ENCODE measurements around the gene C2CD2.
"Not testable (repeated sequence)": the region's sequence is repeated elsewhere in the genome, so short reads cannot be mapped to it uniquely, and the experiment has no call there.

The C2CD2 gene

GRCh38 chr21:41956926-41957729, 3.3 kb upstream of the C2CD2 start:
- no peak for DNase-seq

DNA sequence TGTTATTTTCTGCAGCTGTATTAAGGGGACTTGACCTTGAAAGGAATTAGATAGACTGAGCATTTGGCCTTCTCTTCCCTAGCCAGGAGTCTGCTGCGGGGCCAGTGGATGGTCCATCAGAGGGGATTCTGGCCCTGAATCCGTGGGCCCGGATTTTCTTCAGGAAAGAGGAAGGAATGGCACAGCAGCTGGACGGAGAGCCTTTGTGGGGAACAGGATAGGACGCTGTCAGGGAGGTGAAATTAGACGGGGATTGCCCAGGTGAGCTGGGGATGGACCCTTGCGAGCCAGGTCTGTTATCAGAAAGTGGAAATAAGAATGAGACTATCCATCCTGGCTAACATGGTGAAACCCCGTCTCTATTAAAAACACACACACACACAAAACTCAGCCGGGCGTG, 1.7 kb upstream of the C2CD2 start:
- DNase-seq: no peak

DNA sequence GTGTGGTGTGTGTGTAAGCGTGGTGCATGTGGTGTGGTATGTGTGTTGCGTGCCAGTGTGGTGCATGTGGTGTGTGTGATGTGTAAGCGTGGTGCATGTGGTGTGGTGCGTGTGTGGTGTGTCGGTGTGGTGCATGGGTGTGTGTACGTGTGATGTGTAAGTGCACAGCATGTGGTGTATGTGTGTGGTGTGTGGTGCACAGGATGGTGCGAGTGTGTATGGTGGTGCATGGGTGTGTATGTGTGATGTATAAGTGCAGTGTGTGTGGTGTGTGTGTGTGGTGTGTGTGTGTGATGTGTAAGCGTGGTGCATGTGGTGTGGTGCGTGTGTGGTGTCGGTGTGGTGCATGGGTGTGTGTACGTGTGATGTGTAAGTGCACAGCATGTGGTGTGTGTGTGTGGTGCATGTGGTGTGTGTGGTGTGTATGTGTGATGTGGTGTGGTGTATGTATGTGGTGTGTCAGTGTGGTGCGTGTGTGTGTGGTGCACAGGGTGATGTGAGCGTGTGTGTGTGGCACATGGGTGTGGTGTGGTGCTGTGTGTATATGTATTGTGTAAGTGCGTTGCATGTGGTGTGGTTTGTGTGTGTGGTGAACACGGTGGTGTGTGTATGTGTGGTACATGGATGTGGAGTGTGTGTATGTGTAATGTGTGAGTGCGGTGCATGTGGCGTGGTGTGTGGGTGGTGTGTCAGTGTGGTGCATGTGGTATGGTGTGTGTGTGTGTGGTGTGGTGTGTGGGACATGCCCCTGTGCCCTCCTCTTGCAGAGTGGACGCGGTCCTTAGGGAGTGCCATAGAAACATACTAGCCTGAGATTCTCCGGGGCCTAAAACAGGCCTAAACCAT, 1.1 kb upstream of the C2CD2 start:
- DNase-seq: no peak

DNA sequence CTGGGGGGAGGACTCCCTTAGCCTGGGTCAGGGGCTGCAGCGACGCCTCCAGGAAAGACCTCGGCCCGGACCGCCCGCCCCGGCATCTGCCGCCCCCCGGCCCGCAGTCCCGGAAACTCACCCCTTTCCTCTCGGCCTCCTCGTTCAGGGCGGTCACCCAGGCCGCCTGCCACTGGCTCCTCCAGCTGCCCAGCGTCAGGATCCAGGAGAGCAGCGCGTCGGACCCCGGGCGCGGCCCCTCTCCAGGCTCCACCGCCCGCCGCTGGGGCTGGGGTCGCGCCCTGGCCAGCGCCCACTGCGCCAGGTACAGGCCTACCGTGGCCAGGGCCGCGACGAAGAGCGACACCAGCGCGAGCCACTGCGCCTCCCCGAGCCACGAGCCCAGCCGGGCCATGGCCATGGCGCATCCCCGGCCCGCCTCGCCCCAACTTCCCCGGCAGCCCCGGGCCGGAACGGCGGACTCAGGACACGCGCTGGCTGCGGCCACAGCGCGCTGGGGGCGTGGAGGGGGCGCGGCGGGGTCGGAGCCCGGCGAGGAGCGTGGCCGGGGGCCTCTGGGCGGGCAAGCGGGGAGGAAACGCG, 478 bp downstream of the C2CD2 start:
- DNase-seq: no peak

DNA sequence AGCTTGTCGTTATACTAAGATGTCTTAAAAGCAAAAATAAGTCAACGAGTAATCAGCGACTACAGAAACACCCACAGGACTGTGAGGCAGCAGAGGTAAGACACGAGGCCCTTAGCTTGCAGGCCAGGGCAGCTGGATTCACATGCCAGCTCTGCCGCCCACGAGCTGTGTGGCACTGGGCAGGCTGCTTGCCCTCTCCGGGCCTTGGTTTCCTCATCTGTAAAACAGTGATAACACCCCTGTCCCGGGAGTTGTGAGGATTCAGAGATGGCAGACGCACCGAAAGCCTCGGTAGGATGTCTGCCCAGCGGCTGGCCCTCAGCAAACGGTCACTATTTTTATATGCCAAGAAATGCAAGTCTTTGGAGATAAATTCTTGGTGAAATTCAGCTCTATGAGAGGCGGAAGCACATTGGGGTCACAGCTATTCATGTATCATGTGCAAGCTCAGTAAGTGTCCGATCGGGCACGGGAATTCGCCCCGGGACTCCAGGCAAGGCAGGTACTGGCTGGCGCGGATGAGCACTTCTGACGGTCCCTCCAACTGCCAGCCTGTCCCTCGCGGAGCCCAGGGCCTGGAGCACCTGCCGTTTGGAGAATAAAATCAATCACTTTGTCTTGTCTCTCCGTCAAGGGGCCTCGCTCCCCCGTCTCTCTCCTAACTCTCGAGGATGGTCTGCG, 1.1 kb downstream of the C2CD2 start:
- no peak for DNase-seq

- DNase-seq: no peak
Measured at GRCh38 chr21:41951876-41952567, 1.8 kb downstream of the C2CD2 start.

- no peak for DNase-seq
Measured at GRCh38 chr21:41950941-41951351, 2.9 kb downstream of the C2CD2 start.

- DNase-seq: not testable (repeated sequence)
Measured at GRCh38 chr21:41949631-41950030, 4.2 kb downstream of the C2CD2 start.

- no peak for DNase-seq
Measured at GRCh38 chr21:41948901-41949300, 4.9 kb downstream of the C2CD2 start.

GRCh38 chr21:41948078-41948895, 5.5 kb downstream of the C2CD2 start:
- DNase-seq: no peak

DNA sequence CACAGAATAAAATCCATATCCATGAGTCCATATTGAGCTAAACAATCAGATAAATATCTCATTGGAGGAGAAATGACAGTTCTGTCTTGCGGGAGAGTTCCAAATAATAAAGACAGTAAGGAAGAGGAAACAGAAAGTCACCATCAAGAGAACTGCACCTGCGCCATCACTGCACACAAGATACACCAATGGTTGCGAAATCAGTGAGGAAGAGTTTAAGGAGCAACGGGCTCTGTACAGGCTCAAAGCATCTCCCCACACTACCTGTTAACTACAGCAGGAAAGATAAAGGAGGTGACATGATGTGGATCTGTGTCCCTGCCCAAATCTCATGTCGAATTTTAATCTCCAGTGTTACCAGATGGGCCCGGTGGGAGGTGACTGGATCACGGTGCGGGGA, 7.8 kb downstream of the C2CD2 start:
- DNase-seq: no peak

DNA sequence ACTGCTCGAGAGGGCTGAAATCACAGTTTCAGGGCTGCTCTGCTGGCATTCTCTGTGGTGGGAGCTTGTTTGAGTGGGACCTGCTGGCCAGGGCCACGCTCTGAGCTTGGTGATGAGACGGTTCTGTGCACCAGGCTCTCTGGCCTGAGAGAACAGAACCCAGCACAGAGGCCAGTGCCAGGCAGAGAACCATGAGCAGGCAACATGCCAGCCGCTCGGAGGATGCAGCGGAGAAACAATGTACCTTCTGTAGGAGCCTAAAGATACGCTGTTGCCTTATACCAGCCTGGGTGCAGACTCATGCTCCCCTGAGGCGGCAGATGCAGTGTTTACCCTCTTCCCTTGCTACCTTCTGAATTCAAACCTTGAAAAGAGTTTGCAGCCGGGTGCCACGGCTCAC, 10.0 kb downstream of the C2CD2 start:
- no peak for DNase-seq

DNA sequence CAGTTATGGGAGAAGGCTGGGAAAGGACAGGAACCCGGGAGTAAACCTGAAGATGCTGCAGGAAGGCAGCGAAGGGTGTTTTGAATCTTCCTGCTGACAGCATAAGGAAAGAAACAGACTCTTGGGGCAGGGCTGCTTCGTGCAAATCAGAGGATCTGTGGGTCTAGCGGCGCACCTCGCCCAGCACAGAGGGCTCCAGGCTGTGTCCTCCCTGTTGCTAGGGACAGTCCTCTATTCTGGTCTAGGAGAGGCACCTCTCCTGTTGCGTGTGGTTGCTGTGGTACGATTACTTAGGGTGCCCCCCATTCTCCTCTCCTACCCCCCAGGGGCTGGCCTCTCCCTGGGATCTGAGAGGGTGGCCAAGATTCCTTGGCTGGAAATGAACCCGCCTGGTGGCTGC, 11.4 kb downstream of the C2CD2 start:
- no peak for DNase-seq

- no peak for DNase-seq
Measured at GRCh38 chr21:41941941-41942340, 11.9 kb downstream of the C2CD2 start.

GRCh38 chr21:41940431-41940830, 13.4 kb downstream of the C2CD2 start:
- DNase-seq: no peak

- no peak for DNase-seq
Measured at GRCh38 chr21:41939391-41939790, 14.4 kb downstream of the C2CD2 start.

- no peak for DNase-seq
Measured at GRCh38 chr21:41933313-41934079, 20.3 kb downstream of the C2CD2 start.

- DNase-seq: no peak
Measured at GRCh38 chr21:41932576-41933312, 21.1 kb downstream of the C2CD2 start.

- no peak for DNase-seq
Measured at GRCh38 chr21:41932191-41932575, 21.6 kb downstream of the C2CD2 start.

- no peak for DNase-seq
Measured at GRCh38 chr21:41931041-41931451, 22.8 kb downstream of the C2CD2 start.

All from activated CD4-positive, alpha-beta T cell treated with anti-CD3 and anti-CD28 coated beads, Interleukin-2, Interleukin-6, amounts not matched to agents 100 ng/mL and 50 ng/mL, durations not matched to agents 16 hours and 8 hours (primary cell).